ENCODE measurements around the gene CABLES2.
"Not testable (repeated sequence)": the region's sequence is repeated elsewhere in the genome, so short reads cannot be mapped to it uniquely, and the experiment has no call there.

CABLES2 gene

GRCh38 chr20:62388839-62389600, 18.1 kb downstream of the CABLES2 start:
- no peak for DNase-seq

- no peak for DNase-seq
Measured at GRCh38 chr20:62387933-62388635, 19.0 kb downstream of the CABLES2 start.

GRCh38 chr20:62387219-62387913, 19.7 kb downstream of the CABLES2 start:
- DNase-seq, result peak in 1 of 5 experiments; percentile 50

- peak; percentile 85 to 96 (median 88) for DNase-seq
Measured at GRCh38 chr20:62386383-62387218, 20.5 kb downstream of the CABLES2 start, which contains the start of gene RPS21. RPS21 (plus strand) TSS chr20:62387103; CDS start chr20:62387339, 236 bp downstream.

GRCh38 chr20:62382306-62383198, 24.5 kb downstream of the CABLES2 start:
- DNase-seq, result peak; percentile 46 to 80 (median 67)

GRCh38 chr20:62381842-62382241, 25.2 kb downstream of the CABLES2 start:
- DNase-seq, result no peak

GRCh38 chr20:62381202-62381797, 25.8 kb downstream of the CABLES2 start:
- DNase-seq, result no peak

- no peak for DNase-seq
Measured at GRCh38 chr20:62378215-62378614, 28.9 kb downstream of the CABLES2 start.

GRCh38 chr20:62377615-62378178, 29.4 kb downstream of the CABLES2 start:
- no peak for DNase-seq

- DNase-seq, result no peak
Measured at GRCh38 chr20:62377064-62377461, 30.0 kb downstream of the CABLES2 start.

GRCh38 chr20:62376112-62377063, 30.7 kb downstream of the CABLES2 start:
- DNase-seq, result no peak

GRCh38 chr20:62374331-62375152, 32.5 kb downstream of the CABLES2 start:
- no peak for DNase-seq

GRCh38 chr20:62373631-62374179, 33.4 kb downstream of the CABLES2 start:
- DNase-seq, result not testable (repeated sequence)

GRCh38 chr20:62372042-62372993, 34.8 kb downstream of the CABLES2 start:
- DNase-seq, result no peak

- no peak for DNase-seq
Measured at GRCh38 chr20:62371588-62372041, 35.5 kb downstream of the CABLES2 start.

GRCh38 chr20:62370807-62371587, 36.1 kb downstream of the CABLES2 start:
- DNase-seq, result no peak
